T-helper 1 cell (primary cell): Measurements from ENCODE around the gene BEND6.
A peak's percentile ranks its signal among the peaks of the same experiment; 100 is the strongest.

ENCODE experiments used
- DNase-seq, 5 donors: peaks; one replicate each; pipeline ENCODE4 v3.0.0-alpha.2; 2012 to 2020
- total RNA-seq, 4 donors: gene quantifications; one replicate each; lab custom pipeline; 2026; lab: John Stamatoyannopoulos, UW

Gene BEND6
- 0 reads per million in 4 donors for total RNA-seq

DNA sequence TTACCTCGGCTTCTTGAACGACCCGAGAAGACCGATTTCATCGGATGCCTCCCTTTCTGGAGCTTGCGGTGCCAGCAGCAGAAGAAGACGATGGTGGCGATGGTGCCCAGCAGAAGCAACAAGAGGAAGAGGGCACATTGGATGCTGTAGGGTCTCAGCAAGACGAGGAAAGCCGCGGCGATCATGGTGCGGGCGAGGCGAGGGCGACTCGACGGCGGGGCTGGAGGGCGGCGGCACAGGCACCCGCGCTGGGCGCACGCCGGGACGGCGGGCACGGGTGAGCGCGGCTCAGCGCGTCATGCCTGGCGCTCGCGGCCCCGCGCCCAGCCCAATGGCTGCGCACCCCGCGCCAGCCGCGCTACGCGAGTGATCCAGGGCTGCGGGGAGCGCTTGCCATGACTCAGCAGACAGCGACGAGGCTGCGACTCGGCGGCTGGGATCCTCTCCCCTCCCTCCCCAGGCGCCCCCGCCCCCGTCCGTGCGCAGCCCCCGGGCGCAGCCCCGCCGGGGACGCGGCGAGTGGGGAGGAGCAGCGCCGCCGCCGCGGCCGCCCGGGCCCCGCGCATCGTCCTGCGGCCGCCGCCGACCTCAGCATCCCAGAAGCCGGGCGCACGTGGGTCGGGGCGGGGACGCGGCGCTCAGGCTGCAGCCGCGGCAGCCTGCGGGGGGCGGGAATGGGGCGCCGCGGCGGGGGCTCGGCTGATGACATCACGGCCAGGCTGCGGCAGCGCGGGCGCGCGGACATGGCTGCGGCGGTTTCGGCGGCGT lies at the start of gene BEND6:
Gene BEND6 (plus strand): TSS at position 705 of the 768 bp plus-strand sequence. CDS start 26,704 bp downstream, outside the sequence.
- DNase-seq, result peak in 2 of 5 donors; percentile 15 to 46

DNA sequence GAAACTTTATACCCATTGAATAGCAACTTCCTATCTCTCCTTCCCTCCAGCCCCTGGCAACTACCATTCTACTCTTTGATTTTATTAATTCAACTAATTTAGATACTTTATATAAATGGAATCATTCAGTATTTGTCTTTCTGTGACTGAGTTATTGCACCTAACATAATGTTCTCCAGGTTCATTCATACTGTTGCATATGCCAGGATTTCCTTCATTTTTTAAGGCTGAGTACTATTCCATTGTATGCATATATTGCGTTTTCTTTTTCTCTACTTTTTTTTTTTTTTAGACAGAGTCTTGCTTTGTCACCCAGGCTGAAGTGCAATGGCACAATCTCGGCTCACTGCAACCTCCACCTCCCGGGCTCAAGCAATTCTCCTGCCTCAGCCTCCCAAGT lies 49.5 kb upstream of the BEND6 start:
- no peak for DNase-seq

DNA sequence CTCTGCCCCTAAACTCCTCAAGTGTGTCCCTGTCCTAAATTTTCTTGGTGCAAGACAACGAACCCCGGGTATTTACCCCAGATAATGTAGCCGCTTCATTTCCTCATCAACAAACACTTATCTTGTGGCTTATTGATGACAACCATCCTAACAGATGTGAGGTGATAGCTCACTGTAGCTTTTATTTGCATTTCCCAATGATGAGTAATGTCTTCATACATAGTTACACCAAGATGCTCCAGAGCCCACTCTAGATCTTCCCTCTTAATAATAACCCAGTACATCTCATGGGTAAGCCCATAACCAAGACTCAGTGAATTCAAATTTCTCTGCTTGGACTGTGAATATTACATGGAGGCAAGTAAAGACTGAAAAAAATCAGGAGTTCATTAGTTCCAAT lies 48.2 kb upstream of the BEND6 start:
- no peak for DNase-seq

- DNase-seq, result no peak
These were observed 45.6 kb upstream of the BEND6 start for GRCh38 chr6:56909115-56909907.

DNA sequence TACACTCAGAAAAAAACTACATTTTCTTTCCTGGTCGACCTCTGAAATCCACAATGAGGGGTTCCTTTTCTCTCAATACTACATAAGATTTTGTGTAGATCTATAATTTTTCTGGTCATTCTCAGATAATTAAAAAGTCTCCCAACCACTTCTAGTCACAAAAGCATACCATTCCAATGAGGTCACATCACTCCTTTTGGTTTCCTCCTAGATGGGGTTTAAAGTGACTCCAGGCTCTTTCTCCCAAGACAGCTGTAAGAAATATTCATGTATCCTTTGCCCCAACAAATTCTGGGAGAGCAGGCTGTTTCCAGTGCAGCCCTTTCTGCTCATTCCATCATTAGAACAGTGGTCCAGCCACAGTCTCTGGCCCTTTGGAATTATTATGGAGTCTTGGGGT lies 43.1 kb upstream of the BEND6 start:
- DNase-seq, result no peak

DNA sequence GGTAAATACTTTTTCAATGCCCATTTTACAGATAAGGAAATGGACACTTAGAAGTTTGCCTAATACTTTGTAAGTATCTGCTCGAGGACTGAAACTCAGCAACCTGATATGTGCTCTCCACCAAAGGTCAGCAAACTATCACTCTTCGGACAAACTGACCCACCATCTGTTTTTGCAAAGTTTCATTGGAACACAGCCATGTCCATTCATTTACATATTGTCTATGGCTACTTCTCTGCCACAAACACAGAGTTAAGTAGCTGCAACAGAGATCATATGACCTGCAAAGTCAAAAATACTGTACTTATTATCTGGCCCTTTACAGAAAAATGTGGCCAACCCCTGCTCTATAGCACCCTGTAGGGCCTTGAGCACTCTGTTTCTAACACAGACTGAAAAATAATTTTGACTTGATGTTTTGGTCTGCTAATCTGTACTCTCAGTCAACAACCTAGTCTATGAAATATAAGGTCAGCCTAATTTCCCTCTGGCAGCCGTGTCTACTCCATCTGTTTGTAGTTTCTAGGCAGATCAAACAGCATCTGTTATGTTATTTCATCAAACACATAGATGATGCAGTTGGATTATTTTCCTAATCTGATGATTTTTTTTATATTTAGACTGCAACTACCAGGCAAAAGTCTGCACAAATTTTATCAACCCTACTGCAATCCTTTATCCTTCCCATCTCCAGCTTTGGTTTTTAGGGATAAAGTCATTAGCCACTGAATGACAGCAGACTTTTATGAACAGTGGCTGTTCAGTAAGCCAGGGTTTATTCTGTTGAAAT lies 41.4 kb upstream of the BEND6 start:
- DNase-seq, result no peak

DNA sequence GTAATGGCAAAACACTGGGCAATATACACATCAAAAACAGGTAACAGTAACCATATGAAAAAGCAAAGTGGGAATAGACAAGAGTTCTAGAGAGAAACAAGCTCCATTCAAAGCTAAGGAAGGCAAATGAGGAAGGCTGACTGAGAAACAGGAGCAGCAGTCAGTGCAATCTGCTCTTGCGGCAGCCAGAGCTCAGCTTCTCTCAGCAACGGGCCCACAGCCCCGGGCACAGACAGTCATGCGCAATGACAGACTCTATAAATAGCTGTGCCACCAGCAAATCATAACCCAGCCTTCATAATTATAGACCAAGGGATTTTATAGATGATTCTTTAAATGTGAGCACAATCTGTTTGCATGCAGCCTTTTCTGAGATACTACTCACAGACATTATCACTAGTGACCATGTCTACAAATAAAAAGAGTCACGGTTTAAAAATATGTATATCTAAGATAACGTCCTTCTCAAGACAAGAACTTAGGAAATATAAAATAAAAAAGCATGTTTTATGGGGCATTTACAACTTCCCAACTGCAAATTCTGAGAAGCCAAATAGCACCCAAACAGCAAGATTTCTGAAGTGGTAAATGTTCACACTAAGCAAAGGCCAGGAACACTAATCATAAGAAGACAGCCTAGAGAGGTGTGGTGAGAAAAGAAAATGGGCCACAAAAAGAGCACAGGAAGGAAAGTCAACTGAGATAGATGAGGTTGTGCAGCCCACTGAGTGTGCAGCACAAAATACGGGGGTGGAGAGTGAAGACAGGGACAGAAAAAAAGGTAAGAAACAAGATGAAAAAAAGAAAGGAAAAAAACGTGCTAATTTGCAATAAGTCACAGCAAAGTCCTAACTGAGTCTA lies 39.9 kb upstream of the BEND6 start:
- no peak for DNase-seq

DNA sequence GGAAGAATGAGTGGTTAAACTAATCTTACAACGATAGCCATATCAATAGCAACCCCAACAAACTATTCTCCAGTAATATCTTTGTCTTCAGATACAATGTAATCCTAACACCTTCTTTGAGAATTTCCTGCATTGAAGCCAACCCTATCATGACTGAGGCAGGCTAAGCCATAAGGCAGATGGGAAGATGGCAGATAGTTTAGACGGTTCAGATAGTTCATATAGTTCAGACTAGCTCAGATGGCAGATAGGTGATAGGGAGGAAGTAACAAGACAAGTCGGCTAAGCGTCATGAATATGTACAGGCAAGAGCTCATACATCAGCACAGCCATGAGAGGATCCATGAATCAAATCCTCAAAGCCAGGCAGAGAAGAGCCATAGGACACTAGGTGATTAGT lies 39.1 kb upstream of the BEND6 start:
- DNase-seq, result no peak

DNA sequence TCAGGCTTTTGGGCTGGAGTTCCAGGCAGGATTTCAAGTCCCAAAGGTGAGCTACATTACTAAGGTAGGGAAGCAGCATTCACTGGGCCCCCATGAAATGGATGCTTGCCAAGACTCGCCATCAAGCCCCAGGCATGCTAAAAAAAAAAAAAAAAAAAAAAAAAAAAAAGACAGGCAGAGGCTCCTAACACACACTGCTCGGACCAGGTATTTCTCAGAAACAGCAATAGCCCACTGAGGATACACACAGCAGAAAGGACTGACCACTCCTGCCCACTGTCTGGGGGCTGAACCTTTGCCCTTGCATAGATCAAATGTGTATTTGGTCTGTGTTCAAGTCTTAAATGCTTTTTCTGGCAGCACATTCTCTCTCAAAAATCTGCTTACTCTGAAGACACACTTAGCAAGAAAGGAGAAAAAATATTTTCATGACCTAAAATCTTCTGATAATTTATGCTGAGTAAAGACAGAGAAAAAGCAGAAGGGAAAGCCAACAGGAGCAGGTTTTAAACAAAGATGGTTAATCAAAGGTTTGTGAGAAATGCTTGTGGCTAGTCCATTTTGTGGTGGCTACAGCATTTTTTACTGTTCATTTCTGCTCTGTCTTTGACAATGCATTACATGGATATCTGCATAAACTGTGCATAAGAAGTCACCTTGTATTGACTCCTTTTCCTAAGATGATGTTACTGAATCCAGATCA lies 37.9 kb upstream of the BEND6 start:
- no peak for DNase-seq

GRCh38 chr6:56922645-56923044 lies 32.3 kb upstream of the BEND6 start:
- DNase-seq, result no peak

DNA sequence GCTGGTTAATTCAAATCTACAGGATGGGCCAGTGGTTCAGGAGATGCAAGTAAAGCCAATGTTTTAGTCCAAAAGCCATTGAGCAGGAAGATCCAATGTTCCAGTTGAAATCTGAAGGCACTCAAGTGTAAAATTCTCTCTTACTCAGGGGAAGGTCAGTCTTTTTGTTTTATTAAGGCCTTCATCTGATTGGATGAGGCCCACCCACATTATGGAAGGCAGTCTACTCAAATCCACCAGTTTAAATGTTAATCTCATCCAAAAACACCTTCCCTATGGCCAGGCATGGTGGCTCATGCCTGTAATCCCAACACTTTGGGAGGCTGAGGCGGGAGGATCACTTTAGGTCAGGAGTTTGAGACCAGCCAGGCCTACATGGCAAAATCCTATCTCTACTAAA lies 31.3 kb upstream of the BEND6 start:
- no peak for DNase-seq

DNA sequence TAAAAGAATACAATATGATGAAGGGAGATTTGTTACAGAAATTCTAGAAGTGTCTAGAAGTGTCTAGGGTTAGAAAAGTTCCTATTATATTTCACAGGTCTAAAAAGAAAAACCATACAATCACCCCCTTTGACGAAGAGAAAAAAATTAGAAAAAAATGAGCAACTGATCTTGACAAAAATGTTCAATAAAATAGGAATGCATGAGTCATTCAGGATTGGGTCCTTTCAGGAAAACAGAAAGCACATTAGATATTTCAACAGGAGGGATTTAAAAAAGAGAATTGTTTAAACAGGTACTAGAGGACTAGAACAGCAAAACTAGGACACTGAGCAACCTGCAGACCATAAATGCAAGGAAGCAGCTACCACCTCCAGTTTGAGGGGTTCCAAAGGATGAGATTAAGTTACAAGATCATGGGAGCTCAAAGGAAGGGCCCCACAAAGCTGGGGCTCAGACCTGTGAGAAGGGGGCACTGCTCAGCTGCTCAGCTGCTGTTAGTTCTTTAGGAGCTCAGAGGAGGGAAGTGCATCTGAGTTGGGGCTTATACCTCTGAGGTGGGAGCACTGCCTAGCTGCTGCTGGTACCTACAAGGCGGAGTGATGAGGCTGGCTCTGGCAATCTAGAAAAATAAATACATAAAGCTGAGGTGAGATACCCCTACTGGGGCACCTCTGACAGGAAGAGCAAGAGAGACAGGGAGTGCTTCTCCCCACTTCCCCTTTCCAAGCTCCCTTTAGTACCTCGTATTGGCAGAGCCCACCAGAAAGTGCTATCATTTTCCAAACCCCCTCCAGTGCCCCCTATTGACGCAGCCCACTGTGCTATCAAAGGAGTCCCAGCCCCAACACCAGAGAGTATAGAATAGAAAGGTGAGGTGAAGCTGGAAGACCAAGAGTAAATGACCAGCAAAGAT lies 27.1 kb upstream of the BEND6 start:
- DNase-seq, result no peak

- DNase-seq, result no peak
These were observed 24.1 kb upstream of the BEND6 start for GRCh38 chr6:56930846-56931245.

DNA sequence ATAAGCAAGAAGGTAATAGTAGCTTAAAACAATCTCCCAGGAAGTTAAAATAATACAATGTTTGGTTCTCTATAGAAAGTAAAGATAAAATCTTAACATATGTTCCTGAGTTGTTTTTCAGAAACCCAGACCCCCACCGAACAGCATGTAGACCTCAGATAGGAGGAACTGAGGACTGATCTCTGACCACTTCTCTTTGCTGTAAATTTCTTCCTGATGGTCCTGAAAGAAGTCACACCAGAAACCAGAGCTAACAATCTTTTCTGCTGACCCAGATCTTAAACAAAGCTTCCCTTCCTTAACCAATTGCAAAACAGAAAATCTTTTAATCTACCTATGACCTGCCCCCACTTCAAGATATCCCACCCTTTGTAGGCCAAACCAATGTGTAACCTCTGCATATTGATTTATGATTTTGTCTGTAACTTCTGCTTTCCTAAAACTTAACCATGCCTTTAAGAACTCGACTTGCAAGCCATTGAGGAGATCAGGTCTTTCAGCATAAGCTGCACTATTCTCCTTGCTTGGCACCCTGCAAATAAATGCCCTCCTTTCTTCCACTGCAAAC lies 21.9 kb upstream of the BEND6 start:
- DNase-seq, result no peak

DNA sequence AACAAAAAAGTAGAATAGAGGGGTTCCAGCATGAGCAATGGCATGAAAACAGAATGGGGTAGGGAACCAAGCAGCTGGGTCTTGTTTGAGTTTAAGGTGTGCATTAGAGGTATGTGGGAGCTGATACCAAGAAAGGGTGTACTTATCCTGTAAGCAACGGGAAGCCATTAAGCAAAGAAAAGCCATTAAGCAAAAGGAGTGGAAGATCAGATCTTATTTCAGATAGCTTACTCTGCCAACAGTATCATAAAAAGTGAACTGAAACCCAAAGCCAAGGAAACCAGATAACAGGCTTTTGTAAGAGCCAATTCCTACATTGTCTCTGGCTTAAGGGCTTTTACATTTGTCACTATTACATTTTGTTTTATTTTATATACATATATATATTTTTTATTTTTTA lies 21.3 kb upstream of the BEND6 start:
- DNase-seq, result no peak

DNA sequence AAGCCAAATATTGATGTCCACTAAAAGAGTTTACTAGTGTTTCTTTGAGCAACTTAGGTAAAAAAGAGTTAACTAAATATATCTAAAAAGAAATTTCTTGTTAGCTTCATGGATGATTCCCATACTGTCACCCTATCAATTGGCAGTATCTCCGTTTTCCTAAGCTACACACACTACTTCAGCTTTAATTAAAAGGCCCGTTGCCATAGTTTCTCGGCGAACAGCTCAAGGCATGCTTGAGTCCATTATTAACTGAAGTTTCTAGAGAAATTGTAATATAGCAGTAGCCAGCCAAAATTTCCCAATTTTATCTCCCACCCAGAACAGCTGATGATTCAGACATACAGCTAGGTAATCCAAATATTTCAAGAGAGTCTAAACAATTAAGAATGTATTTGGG lies 20.0 kb upstream of the BEND6 start:
- no peak for DNase-seq

- no peak for DNase-seq
These were observed 18.4 kb upstream of the BEND6 start for GRCh38 chr6:56936466-56936865.

DNA sequence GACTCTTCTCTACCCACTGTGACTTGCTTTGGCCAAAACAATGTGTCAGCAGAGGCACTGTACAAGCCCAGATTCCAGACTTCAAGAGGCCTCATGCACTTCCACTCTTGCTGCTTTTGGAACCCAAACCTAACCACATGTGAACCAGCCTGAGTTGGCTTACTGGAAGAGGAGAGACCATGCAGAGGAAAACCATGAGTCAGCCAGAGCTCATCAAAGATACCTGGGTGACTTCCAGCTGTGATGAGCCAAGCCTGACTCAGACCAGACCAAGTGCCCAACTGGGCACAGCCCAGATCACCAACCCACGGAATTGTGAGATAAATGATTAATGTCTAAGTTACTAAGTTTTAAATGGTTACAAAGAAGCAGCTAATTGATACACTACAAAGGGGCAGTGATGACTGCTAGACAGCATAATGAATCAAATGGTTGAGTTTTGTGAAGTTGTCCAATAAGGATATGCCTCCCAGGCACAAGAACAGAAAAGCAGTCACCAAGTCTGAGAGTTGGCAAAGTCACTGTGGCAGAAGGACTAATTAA lies 16.2 kb upstream of the BEND6 start:
- no peak for DNase-seq

- no peak for DNase-seq
These were observed 14.4 kb upstream of the BEND6 start for GRCh38 chr6:56940463-56940862.

DNA sequence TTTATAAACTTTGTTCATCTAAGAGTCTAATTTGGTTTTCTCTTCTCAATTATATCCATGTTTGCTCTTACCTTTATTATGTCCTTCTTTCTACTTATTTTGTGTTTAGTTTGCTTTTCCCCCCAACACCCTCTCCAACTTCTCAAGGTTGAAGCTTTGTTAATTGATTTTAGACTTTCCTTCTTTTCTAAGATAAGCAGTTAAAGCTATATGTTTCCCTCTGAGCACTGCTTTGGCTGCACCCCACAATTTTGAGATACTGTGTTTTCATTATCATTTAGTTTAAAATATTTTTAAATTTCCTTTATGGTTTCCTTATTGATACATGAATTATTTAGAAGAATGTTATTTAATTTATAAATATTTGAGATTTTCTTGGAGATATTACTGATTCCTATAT lies 13.9 kb upstream of the BEND6 start:
- DNase-seq, result no peak
